Fibroblast of skin of back (primary cell): Measurements from ENCODE around the gene CLPTM1L.
"Not testable (repeated sequence)": the region's sequence is repeated elsewhere in the genome, so short reads cannot be mapped to it uniquely, and the experiment has no call there.

ENCODE experiments used
- DNase-seq: peaks from one replicate; pipeline ENCODE4 v3.0.0-alpha.2; 2013

CLPTM1L gene

GRCh38 chr5:1289559-1289958, 55.3 kb downstream of the CLPTM1L start:
- DNase-seq = not testable (repeated sequence)

- no peak for DNase-seq
These were observed 56.2 kb downstream of the CLPTM1L start for GRCh38 chr5:1288439-1289335.

- DNase-seq = no peak
These were observed 59.0 kb downstream of the CLPTM1L start for GRCh38 chr5:1285883-1286291.

- no peak for DNase-seq
These were observed 59.8 kb downstream of the CLPTM1L start for GRCh38 chr5:1285141-1285540.

- not testable (repeated sequence) for DNase-seq
These were observed 60.4 kb downstream of the CLPTM1L start for GRCh38 chr5:1284336-1284970.

- not testable (repeated sequence) for DNase-seq
These were observed 61.2 kb downstream of the CLPTM1L start for GRCh38 chr5:1283729-1284041.

GRCh38 chr5:1282993-1283728, 61.7 kb downstream of the CLPTM1L start:
- DNase-seq = not testable (repeated sequence)

- no peak for DNase-seq
These were observed 62.5 kb downstream of the CLPTM1L start for GRCh38 chr5:1282131-1282992.

- DNase-seq = no peak
These were observed 63.6 kb downstream of the CLPTM1L start for GRCh38 chr5:1281038-1281882.

- no peak for DNase-seq
These were observed 64.5 kb downstream of the CLPTM1L start for GRCh38 chr5:1280177-1281037.

GRCh38 chr5:1279443-1280151, 65.3 kb downstream of the CLPTM1L start:
- no peak for DNase-seq

GRCh38 chr5:1278656-1279442, 66.0 kb downstream of the CLPTM1L start:
- DNase-seq = no peak

- no peak for DNase-seq
These were observed 66.7 kb downstream of the CLPTM1L start for GRCh38 chr5:1278216-1278615.

- DNase-seq = no peak
These were observed 67.1 kb downstream of the CLPTM1L start for GRCh38 chr5:1277781-1278180.

- DNase-seq = no peak
These were observed 67.6 kb downstream of the CLPTM1L start for GRCh38 chr5:1277331-1277730.

- no peak for DNase-seq
These were observed 68.0 kb downstream of the CLPTM1L start for GRCh38 chr5:1276930-1277329.

GRCh38 chr5:1275397-1276391, 69.2 kb downstream of the CLPTM1L start:
- DNase-seq = not testable (repeated sequence)

GRCh38 chr5:1274471-1274870, 70.4 kb downstream of the CLPTM1L start:
- DNase-seq = no peak
